ENCODE data around the gene RBM15. TPM values are rescaled to one million over a fixed set of nuclear protein-coding genes. Genes with fewer than 3 reads are reported as not detected.

Gene RBM15
- total RNA-seq, 1 donor from 2014 or later, result 27.8 TPM

DNA sequence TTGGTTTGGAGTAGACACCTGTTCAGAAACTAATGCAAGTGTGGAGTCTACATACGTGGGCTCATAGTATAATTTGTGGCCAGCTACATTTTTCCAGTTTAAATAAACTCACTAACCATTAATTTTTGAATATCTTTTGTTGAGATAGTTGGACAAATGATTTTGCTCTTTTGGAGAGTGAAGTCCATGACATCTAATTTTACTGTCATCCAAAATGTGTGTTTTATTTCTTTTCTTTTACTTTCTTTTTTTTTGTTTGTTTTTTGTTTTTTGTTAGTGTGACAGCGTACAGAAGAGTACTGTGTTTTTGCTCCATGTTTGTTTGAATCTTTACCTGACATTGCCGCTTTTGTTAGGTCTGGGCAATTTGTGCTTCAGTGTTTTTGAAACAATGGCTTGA is 5.0 kb downstream of the RBM15 start:
- no peak for DNase-seq (ENCODE audit: extremely low spot score, unreplicated experiment)
- Mint-ChIP-seq H3K27ac (ENCODE audit: unreplicated experiment) (peak overlapping the region; percentile 67), H3K4me1 (ENCODE audit: unreplicated experiment) (peaks cover 85% of the 10 kb centered on the region), H3K9me3 (ENCODE audit: unreplicated experiment) (no peaks in the 10 kb centered on the region), H3K36me3 (ENCODE audit: unreplicated experiment) (peaks cover 41% of the 10 kb centered on the region), H3K27me3 (ENCODE audit: unreplicated experiment) (no peaks in the 10 kb centered on the region), H3K4me3 (ENCODE audit: unreplicated experiment) (peak overlapping the region; percentile 49)
- TF ChIP-seq CTCF (IDR thresholded peaks at IDR 0.05), result no peak

GRCh38 chr1:110345480-110345879 is 6.3 kb downstream of the RBM15 start:
- no peak for DNase-seq (ENCODE audit: extremely low spot score, unreplicated experiment)
- no peak overlapping the region for H3K4me3 Mint-ChIP-seq (ENCODE audit: unreplicated experiment)
- peak overlapping the region; percentile 71 for H3K27ac Mint-ChIP-seq (ENCODE audit: unreplicated experiment)
- TF ChIP-seq CTCF (IDR thresholded peaks at IDR 0.05), result no peak
- peaks cover 37% of the 10 kb centered on the region for H3K36me3 Mint-ChIP-seq (ENCODE audit: unreplicated experiment)
- H3K4me1 Mint-ChIP-seq (ENCODE audit: unreplicated experiment), result peaks cover 92% of the 10 kb centered on the region
- no peaks in the 10 kb centered on the region for H3K27me3 Mint-ChIP-seq (ENCODE audit: unreplicated experiment)
- H3K9me3 Mint-ChIP-seq (ENCODE audit: unreplicated experiment), result no peaks in the 10 kb centered on the region

DNA sequence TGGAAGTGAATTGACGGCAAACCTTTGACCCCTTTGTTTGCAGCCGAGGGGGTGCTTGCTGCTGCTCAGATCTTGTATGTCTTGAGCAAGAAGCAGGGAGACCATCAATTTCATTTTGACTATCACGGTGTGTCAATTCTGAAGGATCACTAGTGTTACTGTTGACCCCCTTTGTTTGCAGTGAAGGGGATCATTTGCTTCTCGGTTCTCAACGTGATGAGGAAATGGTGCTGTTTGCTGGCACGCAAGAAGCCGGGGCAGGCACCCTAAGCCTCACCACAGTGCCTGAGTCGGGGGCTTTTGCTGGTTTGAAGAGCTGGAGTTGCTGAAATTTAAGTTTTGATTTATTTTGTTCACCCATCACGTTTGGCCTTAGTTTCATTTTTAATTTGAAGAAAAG is 7.5 kb downstream of the RBM15 start:
- Mint-ChIP-seq H3K4me3 (ENCODE audit: unreplicated experiment) (no peak overlapping the region), H3K27me3 (ENCODE audit: unreplicated experiment) (no peaks in the 10 kb centered on the region), H3K9me3 (ENCODE audit: unreplicated experiment) (no peaks in the 10 kb centered on the region), H3K4me1 (ENCODE audit: unreplicated experiment) (peaks cover 92% of the 10 kb centered on the region), H3K27ac (ENCODE audit: unreplicated experiment) (peak overlapping the region; percentile 98), H3K36me3 (ENCODE audit: unreplicated experiment) (peaks cover 36% of the 10 kb centered on the region)
- no peak for TF ChIP-seq CTCF (IDR thresholded peaks at IDR 0.05)
- DNase-seq (ENCODE audit: extremely low spot score, unreplicated experiment), result no peak

DNA sequence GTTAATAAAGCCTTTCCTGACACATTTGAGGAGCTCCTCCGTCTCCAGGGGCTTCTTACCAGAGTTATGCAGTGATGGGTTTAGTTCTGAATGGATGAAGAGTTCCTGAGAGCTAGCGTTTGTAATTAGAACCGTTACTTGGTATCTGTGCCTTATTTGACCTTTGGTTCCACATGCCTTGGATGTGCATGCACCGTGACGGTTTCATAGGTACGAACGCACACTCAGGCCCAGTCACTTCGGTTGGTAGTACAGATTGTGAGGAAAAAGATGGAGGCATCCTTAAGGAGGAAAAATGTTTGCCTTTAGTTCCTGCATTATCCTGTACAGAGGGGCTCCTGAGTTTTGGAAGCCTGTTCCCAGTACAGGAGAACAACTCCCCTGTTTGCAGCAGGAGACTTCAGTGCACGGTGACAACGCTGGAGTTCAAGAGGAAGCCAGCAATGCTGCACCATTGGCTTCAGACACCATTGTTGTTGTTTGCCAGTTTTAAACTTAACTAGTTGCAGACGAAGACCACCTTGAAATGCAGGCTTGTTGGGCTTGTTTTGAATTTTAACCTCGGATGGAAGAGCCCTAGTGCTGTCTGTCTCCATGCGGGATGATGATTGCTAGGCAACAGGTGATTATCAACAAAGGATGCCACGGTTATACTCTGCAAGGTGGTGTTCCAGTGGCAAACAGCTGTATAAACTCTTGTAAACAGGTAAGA is 8.2 kb downstream of the RBM15 start:
- H3K36me3 Mint-ChIP-seq (ENCODE audit: unreplicated experiment), result peaks cover 31% of the 10 kb centered on the region
- no peak for TF ChIP-seq CTCF (IDR thresholded peaks at IDR 0.05)
- no peak for DNase-seq (ENCODE audit: extremely low spot score, unreplicated experiment)
- H3K9me3 Mint-ChIP-seq (ENCODE audit: unreplicated experiment), result no peaks in the 10 kb centered on the region
- H3K4me1 Mint-ChIP-seq (ENCODE audit: unreplicated experiment), result peaks cover 89% of the 10 kb centered on the region
- H3K4me3 Mint-ChIP-seq (ENCODE audit: unreplicated experiment), result peak overlapping the region; percentile 54
- peak overlapping the region; percentile 98 for H3K27ac Mint-ChIP-seq (ENCODE audit: unreplicated experiment)
- H3K27me3 Mint-ChIP-seq (ENCODE audit: unreplicated experiment), result no peaks in the 10 kb centered on the region

DNA sequence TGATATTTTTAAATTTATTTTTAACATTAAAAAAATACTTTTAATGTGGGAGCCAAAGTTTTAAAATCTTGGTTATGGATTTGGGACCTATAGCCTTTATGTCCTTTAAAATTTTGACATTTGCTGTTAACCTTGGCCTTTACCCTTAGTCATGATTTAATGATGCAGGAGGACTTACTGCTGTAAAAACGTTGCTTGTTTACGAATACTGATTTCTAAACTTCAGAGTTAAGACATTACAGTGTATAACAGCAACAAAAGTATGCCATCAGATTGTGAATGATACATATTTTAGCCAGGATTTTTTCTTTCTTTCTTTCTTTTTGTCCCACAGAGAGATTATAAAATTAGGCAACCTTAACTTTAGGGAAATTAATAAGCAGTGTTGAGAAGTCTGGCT is 8.9 kb downstream of the RBM15 start:
- no peaks in the 10 kb centered on the region for H3K27me3 Mint-ChIP-seq (ENCODE audit: unreplicated experiment)
- peak overlapping the region; percentile 98 for H3K27ac Mint-ChIP-seq (ENCODE audit: unreplicated experiment)
- H3K36me3 Mint-ChIP-seq (ENCODE audit: unreplicated experiment), result peaks cover 25% of the 10 kb centered on the region
- H3K4me1 Mint-ChIP-seq (ENCODE audit: unreplicated experiment), result peaks cover 82% of the 10 kb centered on the region
- H3K4me3 Mint-ChIP-seq (ENCODE audit: unreplicated experiment), result peak overlapping the region; percentile 60
- H3K9me3 Mint-ChIP-seq (ENCODE audit: unreplicated experiment), result no peaks in the 10 kb centered on the region
- TF ChIP-seq CTCF (IDR thresholded peaks at IDR 0.05), result no peak
- no peak for DNase-seq (ENCODE audit: extremely low spot score, unreplicated experiment)
